SK-N-SH (cell line): Measurements from ENCODE around the gene HMOX1.

ENCODE experiments used
- CTCF ChIP-seq: fragments of 200-600 bp; sonication (generic); IDR thresholded peaks from 2 replicates; pipeline ENCODE4 v1.6.1; 2017; ENCODE audit warnings: antibody characterized with exemption, mild to moderate bottlenecking, moderate library complexity
- MXI1 ChIP-seq: IDR thresholded peaks from 2 replicates; pipeline ENCODE4 v1.6.1; 2012; ENCODE audit warnings: mild to moderate bottlenecking, low read depth, low read length, improper control_type of control experiment

GRCh38 chr22:35437049-35437448 lies 56.2 kb downstream of the HMOX1 start:
- TF ChIP-seq CTCF (no peak), MXI1 (no peak)
